HepG2 (cell line): ENCODE measurements around the gene CLEC16A. TPM values are rescaled to one million over a fixed set of nuclear protein-coding genes. Genes with fewer than 3 reads are reported as not detected.

Experiments used
- ATAC-seq: fragments of 200-7000 bp; cut with Tn5 transposase; 3 replicates; pipeline ENCODE4 v1.9.1; 2020; ENCODE audit warnings: mild to moderate bottlenecking, moderate library complexity
- BruUV-seq: library from RNA; stranded (reverse); fragments of 400-500 nt; replicated peaks from 2 replicates; lab custom pipeline; 2021; lab: Mats Ljungman, UMichigan
- CTCF ChIA-PET: fragments of 300-600 bp; formaldehyde crosslinking; extraction: SDS; loops from one replicate; lab custom pipeline; 2021; ENCODE audit warnings: low total read pairs, inconsistent platforms, low intra/inter-chr PET ratio; lab: Yijun Ruan, JAX
- POLR2A ChIA-PET: fragments of 350-600 bp; sonication (Branson Sonifier 250); formaldehyde crosslinking; loops from one replicate; lab custom pipeline; 2020; ENCODE audit warnings: antibody characterized with exemption, inconsistent platforms; lab: Yijun Ruan, JAX
- DNase-seq: peaks from one replicate; pipeline ENCODE4 v3.0.0-alpha.2; 2015; ENCODE audit warnings: low spot score
- FAIRE-seq: peaks from 3 replicates; lab custom pipeline; 2011; peaks lifted over from hg19 to GRCh38; lab: Jason Lieb, UNC
- H2AFZ ChIP-seq: one replicate; pipeline ENCODE4 v1.6.1; 2011; ENCODE audit warnings: low read length, inconsistent platforms
- H3K27ac ChIP-seq: fragments of 300-600 bp; 3 replicates; pipeline ENCODE4 v1.8.0; 2011; ENCODE audit warnings: mixed run types, mild to moderate bottlenecking, mixed read lengths, low read length, inconsistent platforms; ENCODE audit not compliant: insufficient read depth; ENCODE audit errors: extremely low read length
- H3K27me3 ChIP-seq, 2 experiments: fragments of 200-600 bp in 1 of 2; 2 replicates in 1 of 2; 3 replicates in 1 of 2; pipeline versions ENCODE4 v1.6.0 to v1.8.0; 2011; ENCODE audit warnings: low read length in 2 of 2, mild to moderate bottlenecking in 2 of 2, moderate library complexity in 2 of 2, inconsistent platforms in 1 of 2; ENCODE audit not compliant: insufficient read depth in 2 of 2, control insufficient read depth in 1 of 2
- H3K36me3 ChIP-seq, 2 experiments: fragments of 200-600 bp in 1 of 2; replicated peaks in 1 of 2; 2 replicates in 1 of 2; 3 replicates in 1 of 2; pipeline versions ENCODE4 v1.5.1 to v1.8.0; 2011; ENCODE audit warnings: low read length in 2 of 2, inconsistent platforms in 1 of 2; ENCODE audit not compliant: insufficient read depth in 2 of 2, control insufficient read depth in 1 of 2
- H3K4me1 ChIP-seq: 2 replicates; pipeline ENCODE4 v1.5.1; 2012; ENCODE audit warnings: low read length, inconsistent platforms; ENCODE audit not compliant: insufficient read depth
- H3K4me2 ChIP-seq: 2 replicates; pipeline ENCODE4 v1.6.0; 2011; ENCODE audit warnings: low read depth, low read length, inconsistent platforms
- H3K4me3 ChIP-seq, 3 experiments: fragments of 200-600 bp in 1 of 3; sonication (generic), shearing (Covaris generic) in 1 of 3; replicated peaks in 1 of 3; 2 replicates each; pipeline ENCODE4 v1.5.1; 2011 to 2016; ENCODE audit warnings: low read length in 3 of 3, inconsistent platforms in 2 of 3, low read depth in 2 of 3, mild to moderate bottlenecking in 2 of 3, control low read depth in 1 of 3, mixed read lengths in 1 of 3; ENCODE audit not compliant: insufficient read depth in 1 of 3
- H3K79me2 ChIP-seq: one replicate; pipeline ENCODE4 v1.6.1; 2011; ENCODE audit warnings: low read length, inconsistent platforms; ENCODE audit not compliant: insufficient read depth
- H3K9ac ChIP-seq: 2 replicates; pipeline ENCODE4 v1.6.0; 2011; ENCODE audit warnings: mild to moderate bottlenecking, low read depth, low read length, inconsistent platforms; ENCODE audit not compliant: insufficient read depth
- H3K9me3 ChIP-seq: 2 replicates; pipeline ENCODE4 v1.5.1; 2012; ENCODE audit warnings: mild to moderate bottlenecking, low read length
- H4K20me1 ChIP-seq: 2 replicates; pipeline ENCODE4 v1.6.0; 2011; ENCODE audit warnings: inconsistent platforms, mild to moderate bottlenecking, low read length, moderate library complexity; ENCODE audit not compliant: insufficient read depth
- KDM4B ChIP-seq: sonication (generic); formaldehyde crosslinking; IDR thresholded peaks from 2 replicates; pipeline ENCODE4 v1.4.0; 2020; ENCODE audit warnings: missing genetic modification reagents
- KLF11 ChIP-seq: IDR thresholded peaks from 2 replicates; pipeline ENCODE4 v1.6.1; 2016; ENCODE audit warnings: missing compliant biosample characterization
- MAF1 ChIP-seq: sonication (generic); formaldehyde crosslinking; IDR thresholded peaks from 2 replicates; pipeline ENCODE4 v1.5.0; 2020; ENCODE audit warnings: missing genetic modification reagents, borderline replicate concordance
- MAFF ChIP-seq: IDR thresholded peaks from 2 replicates; pipeline ENCODE4 v1.6.1; 2011; ENCODE audit warnings: low read depth, low read length, improper control_type of control experiment
- NFIC ChIP-seq: IDR thresholded peaks from 2 replicates; pipeline ENCODE4 v1.6.1; 2012; ENCODE audit warnings: mild to moderate bottlenecking, low read length, inconsistent platforms
- RBM22 ChIP-seq: fragments of 200-400 bp; formaldehyde crosslinking; optimal IDR thresholded peaks from 2 replicates; pipeline ENCODE3; 2017; ENCODE audit warnings: mild to moderate bottlenecking, low read length, moderate library complexity
- SMAD1 ChIP-seq: sonication (generic); formaldehyde crosslinking; IDR thresholded peaks from 2 replicates; pipeline ENCODE4 v1.4.0; 2020; ENCODE audit warnings: missing genetic modification reagents, low read depth, mild to moderate bottlenecking, borderline replicate concordance
- SRY ChIP-seq: sonication (generic); formaldehyde crosslinking; IDR thresholded peaks from 2 replicates; pipeline ENCODE4 v1.8.0; 2022; ENCODE audit warnings: mild to moderate bottlenecking, missing genetic modification reagents
- TP53 ChIP-seq: sonication (generic); formaldehyde crosslinking; conservative IDR thresholded peaks from 2 replicates; pipeline ENCODE4 v1.4.0; 2020; ENCODE audit warnings: missing genetic modification reagents
- ZNF230 ChIP-seq: sonication (generic); formaldehyde crosslinking; IDR thresholded peaks from 2 replicates; pipeline ENCODE4 v1.4.0; 2020; ENCODE audit warnings: mild to moderate bottlenecking, missing genetic modification reagents
- ZNF720 ChIP-seq: sonication (generic); formaldehyde crosslinking; IDR thresholded peaks from 2 replicates; pipeline ENCODE4 v1.4.0; 2020; ENCODE audit warnings: missing genetic modification reagents
- ZSCAN20 ChIP-seq: sonication (generic); formaldehyde crosslinking; IDR thresholded peaks from 2 replicates; pipeline ENCODE4 v1.4.0; 2020; ENCODE audit warnings: missing genetic modification reagents, mild to moderate bottlenecking, borderline replicate concordance
- WGBS: methylation state at CpG from one replicate; pipeline ENCODE4 v1.1.6; 2017; ENCODE audit warnings: low lambda C conversion rate; 5-methylcytosine and 5-hydroxymethylcytosine counted together
- in situ Hi-C: cut with HindIII; loops from 2 replicates; pipeline ENCODE4 v1.10.0; 2017; ENCODE audit warnings: low pct_unique_long_range_greater_than_20kb; ENCODE audit not compliant: extremely low pct_ligation_motif_present
- intact Hi-C: fragments of 100-400 bp; cut with micrococcal nuclease; formaldehyde crosslinking; loops from one replicate; pipeline ENCODE4 v1.10.0; 2022; ENCODE audit not compliant: unreplicated experiment
- polyA plus RNA-seq, 8 experiments: library from polyadenylated mRNA; depleted of rRNA in 3 of 8; stranded (reverse) in 7 of 8; unstranded in 1 of 8; fragments of >200 nt; fragmentation: Illumina TruSeq in 4 of 8; extraction: Trizol in 4 of 8; gene quantifications; 2 replicates each; pipeline versions ENCODE4 v1.2.1 to v1.2.3, GENCODE V29; 2011 to 2016; ENCODE audit warnings: low read depth in 4 of 8, missing spikeins in 1 of 8, mixed read lengths in 1 of 8; ENCODE audit not compliant: insufficient read depth in 1 of 8
- total RNA-seq, 5 experiments: library from RNA; depleted of rRNA; stranded (reverse); fragments of >200 nt; fragmentation: Illumina TruSeq; extraction: Trizol; gene quantifications; 2 replicates each; pipeline ENCODE4 v1.2.3, GENCODE V29; 2016; ENCODE audit warnings: low read depth in 1 of 5
- TF ChIP-seq, protein P1 (sequence below): sonication (generic); formaldehyde crosslinking; IDR thresholded peaks from 2 replicates; pipeline ENCODE4 v1.5.0; 2020; ENCODE audit warnings: mild to moderate bottlenecking, missing genetic modification reagents, moderate library complexity
- TF ChIP-seq, protein P2 (sequence below): sonication (generic); formaldehyde crosslinking; IDR thresholded peaks from 2 replicates; pipeline ENCODE4 v1.4.0; 2020; ENCODE audit warnings: mild to moderate bottlenecking, missing genetic modification reagents

CLEC16A gene
- total and polyA plus RNA-seq, 2 of the 13 experiments (the other 11 are each of a cell fraction or from before 2014, with no cell fraction given): 8.5 to 10.3 TPM

DNA sequence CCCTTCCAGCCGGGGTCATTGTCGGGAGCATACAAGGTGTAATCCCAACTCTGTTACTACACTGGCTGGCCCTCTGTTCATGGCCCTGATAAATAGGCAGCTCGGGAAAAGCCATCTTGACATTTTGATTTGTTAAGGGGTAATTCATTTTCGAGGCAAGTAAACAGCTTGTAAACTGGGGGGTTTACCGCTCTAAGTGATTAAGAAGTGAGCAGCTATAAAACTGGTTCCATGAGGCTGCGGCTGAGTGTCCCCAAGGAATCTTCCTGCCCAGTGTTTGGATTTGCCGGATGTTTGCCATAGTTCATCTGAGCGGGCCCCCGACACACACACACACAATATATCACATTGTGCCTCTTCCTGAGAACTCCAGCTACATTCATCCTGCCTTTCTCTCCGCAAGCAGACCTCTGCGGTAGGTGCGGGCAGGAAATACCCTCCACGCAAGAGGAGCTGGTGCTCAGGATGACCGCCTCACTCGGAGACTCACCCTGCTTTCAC lies 219.4 kb downstream of the CLEC16A start:
- H3K27ac ChIP-seq: no peak overlapping the region
- WGBS: 94% methylated on average over 15 of the region's 15 CpGs

More for the DNA sequence above, 219.4 kb downstream of the CLEC16A start:
- no peak for DNase-seq
- ChIA-PET POLR2A (interaction anchor here (1.4 kb wide), 1 partner anchor 92 kb away, joined by 4 read pairs; the partner anchor contains the start of gene SOCS1), CTCF (no interaction called here)
- ATAC-seq: no peak
- Histone ChIP-seq H3K4me3 (no peak overlapping the region), H2AFZ (no peak overlapping the region), H3K27me3 (no peaks in the 10 kb centered on the region), H4K20me1 (no peaks in the 10 kb centered on the region), H3K4me1 (no peaks in the 10 kb centered on the region), H3K36me3 (peaks cover 0 to 10% of the 10 kb centered on the region in 2 experiments; a peak in 2 of 5 replicates), H3K9me3 (no peaks in the 10 kb centered on the region), H3K9ac (no peak overlapping the region), H3K4me2 (no peak overlapping the region), H3K79me2 (no peaks in the 10 kb centered on the region)
- in situ Hi-C loops (no loop called here), intact Hi-C loops (no loop called here)
- FAIRE-seq: no peak
- TF ChIP-seq MAF1 (CRISPR knock-in tag) (no peak), NFIC (no peak), RBM22 (no peak), SMAD1 (CRISPR knock-in tag) (no peak), ZSCAN20 (CRISPR knock-in tag) (no peak), SRY (no peak), MAFF (no peak), KDM4B (no peak), TP53 (CRISPR knock-in tag) (no peak), ZNF720 (CRISPR knock-in tag) (no peak), KLF11 (no peak), ZNF230 (CRISPR knock-in tag) (no peak)
- TF ChIP-seq, protein P1, sequence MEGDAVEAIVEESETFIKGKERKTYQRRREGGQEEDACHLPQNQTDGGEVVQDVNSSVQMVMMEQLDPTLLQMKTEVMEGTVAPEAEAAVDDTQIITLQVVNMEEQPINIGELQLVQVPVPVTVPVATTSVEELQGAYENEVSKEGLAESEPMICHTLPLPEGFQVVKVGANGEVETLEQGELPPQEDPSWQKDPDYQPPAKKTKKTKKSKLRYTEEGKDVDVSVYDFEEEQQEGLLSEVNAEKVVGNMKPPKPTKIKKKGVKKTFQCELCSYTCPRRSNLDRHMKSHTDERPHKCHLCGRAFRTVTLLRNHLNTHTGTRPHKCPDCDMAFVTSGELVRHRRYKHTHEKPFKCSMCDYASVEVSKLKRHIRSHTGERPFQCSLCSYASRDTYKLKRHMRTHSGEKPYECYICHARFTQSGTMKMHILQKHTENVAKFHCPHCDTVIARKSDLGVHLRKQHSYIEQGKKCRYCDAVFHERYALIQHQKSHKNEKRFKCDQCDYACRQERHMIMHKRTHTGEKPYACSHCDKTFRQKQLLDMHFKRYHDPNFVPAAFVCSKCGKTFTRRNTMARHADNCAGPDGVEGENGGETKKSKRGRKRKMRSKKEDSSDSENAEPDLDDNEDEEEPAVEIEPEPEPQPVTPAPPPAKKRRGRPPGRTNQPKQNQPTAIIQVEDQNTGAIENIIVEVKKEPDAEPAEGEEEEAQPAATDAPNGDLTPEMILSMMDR (CRISPR knock-in tag): no peak
- TF ChIP-seq, protein P2, sequence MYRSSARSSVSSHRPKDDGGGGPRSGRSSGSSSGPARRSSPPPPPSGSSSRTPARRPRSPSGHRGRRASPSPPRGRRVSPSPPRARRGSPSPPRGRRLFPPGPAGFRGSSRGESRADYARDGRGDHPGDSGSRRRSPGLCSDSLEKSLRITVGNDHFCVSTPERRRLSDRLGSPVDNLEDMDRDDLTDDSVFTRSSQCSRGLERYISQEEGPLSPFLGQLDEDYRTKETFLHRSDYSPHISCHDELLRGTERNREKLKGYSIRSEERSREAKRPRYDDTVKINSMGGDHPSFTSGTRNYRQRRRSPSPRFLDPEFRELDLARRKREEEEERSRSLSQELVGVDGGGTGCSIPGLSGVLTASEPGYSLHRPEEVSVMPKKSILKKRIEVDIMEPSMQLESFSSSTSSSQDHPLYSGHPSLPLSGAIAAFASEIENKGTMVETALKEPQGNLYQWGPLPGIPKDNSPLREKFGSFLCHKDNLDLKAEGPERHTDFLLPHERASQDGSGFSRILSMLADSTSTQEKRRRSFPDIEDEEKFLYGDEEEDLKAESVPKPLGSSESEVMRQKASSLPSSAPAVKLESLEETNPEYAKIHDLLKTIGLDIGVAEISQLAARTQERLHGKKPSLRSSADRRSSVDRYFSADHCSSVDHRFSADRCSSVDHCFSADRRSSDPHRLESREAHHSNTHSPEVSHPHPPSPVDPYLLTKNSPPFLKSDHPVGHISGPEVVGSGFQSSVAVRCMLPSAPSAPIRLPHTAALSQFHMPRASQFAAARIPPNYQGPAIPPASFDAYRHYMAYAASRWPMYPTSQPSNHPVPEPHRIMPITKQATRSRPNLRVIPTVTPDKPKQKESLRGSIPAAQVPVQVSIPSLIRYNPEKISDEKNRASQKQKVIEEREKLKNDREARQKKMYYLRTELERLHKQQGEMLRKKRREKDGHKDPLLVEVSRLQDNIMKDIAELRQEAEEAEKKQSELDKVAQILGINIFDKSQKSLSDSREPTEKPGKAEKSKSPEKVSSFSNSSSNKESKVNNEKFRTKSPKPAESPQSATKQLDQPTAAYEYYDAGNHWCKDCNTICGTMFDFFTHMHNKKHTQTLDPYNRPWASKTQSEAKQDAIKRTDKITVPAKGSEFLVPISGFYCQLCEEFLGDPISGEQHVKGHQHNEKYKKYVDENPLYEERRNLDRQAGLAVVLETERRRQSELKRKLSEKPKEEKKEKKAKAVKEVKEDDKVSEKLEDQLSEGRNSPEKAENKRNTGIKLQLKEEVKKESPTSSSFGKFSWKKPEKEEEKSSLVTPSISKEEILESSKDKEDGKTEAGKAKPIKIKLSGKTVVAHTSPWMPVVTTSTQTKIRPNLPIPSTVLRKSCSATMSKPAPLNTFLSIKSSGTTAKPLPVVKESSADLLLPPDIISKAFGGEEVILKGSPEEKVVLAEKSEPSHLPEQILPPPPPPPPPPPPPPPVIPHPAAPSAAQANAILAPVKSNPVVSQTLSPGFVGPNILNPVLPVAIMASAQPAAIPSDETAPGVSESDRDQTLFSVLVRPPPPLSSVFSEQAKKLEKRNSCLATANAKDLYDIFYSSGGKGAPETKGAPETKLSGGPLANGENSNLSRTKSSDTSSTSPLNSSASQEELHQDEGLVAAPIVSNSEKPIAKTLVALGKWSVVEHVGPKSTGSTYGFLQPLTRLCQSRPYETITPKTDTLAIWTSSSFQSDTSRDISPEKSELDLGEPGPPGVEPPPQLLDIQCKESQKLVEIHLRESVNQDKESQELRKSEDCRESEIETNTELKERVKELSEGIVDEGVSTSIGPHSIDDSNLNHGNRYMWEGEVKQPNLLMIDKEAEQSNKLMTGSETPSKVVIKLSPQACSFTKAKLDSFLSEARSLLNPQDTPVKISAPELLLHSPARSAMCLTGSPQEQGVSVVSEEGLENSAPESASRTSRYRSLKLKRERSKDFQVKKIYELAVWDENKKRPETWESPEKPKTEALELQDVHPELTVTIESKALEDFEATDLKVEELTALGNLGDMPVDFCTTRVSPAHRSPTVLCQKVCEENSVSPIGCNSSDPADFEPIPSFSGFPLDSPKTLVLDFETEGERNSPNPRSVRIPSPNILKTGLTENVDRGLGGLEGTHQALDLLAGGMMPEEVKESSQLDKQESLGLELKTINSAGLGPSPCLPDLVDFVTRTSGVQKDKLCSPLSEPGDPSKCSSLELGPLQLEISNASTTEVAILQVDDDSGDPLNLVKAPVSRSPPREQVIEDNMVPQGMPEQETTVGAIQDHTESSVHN: no peak
- no TSS peak for BruUV-seq
